ENCODE results near the gene TGFB1. TPM values are rescaled to one million over a fixed set of nuclear protein-coding genes. Genes with fewer than 3 reads are reported as not detected.

Gene TGFB1
- total and polyA plus RNA-seq, 9 of the 15 experiments (the other 6 are each of a cell fraction or from before 2014, with no cell fraction given), result 0.24 to 159 (median 17.2) TPM

- DNase-seq (ENCODE audit: extremely low read depth in 1 of 4, low spot score in 3 of 4), result no peak
- CTCF ChIA-PET (ENCODE audit: low intra/inter-chr PET ratio), result no interaction called here
- no peaks in the 10 kb centered on the region for H3K9me3 ChIP-seq (replicated peaks; ENCODE audit: control insufficient read depth, insufficient read depth, low read depth, low read length)
- no TSS peak for BruUV-seq (replicated peaks)
- TF ChIP-seq ADNP (tag; IDR thresholded peaks at IDR 0.05) (no peak), ZBTB43 (CRISPR knock-in tag; IDR thresholded peaks at IDR 0.05) (no peak), ELK3 (CRISPR knock-in tag; IDR thresholded peaks at IDR 0.05) (no peak), CTBP1 (IDR thresholded peaks at IDR 0.05; ENCODE audit: borderline replicate concordance) (no peak), NR4A1 (CRISPR knock-in tag; IDR thresholded peaks at IDR 0.05) (no peak), NR4A1 (tag; IDR thresholded peaks at IDR 0.05) (no peak), ZNF395 (CRISPR knock-in tag; IDR thresholded peaks at IDR 0.05) (no peak), ZNF197 (CRISPR knock-in tag; IDR thresholded peaks at IDR 0.05; ENCODE audit: low read depth) (no peak), GTF2E2 (tag; IDR thresholded peaks at IDR 0.05) (no peak), FOSL1 (tag; conservative IDR thresholded peaks at IDR 0.05) (no peak), RAD51 (IDR thresholded peaks at IDR 0.05; ENCODE audit: borderline replicate concordance, low read depth) (no peak), CC2D1A (IDR thresholded peaks at IDR 0.05) (no peak), ZNF778 (CRISPR knock-in tag; IDR thresholded peaks at IDR 0.05) (no peak), FOXM1 (IDR thresholded peaks at IDR 0.05; ENCODE audit: low read depth) (no peak), FOXM1 (CRISPR knock-in tag; IDR thresholded peaks at IDR 0.05; ENCODE audit: low read depth) (no peak), NR3C1 (CRISPR knock-in tag; IDR thresholded peaks at IDR 0.05) (no peak), MYC (IDR thresholded peaks at IDR 0.05; ENCODE audit: low read depth, low read length) (no peak), MYC (CRISPR knock-in tag; IDR thresholded peaks at IDR 0.05; ENCODE audit: borderline replicate concordance, low read depth) (no peak), CCAR2 (IDR thresholded peaks at IDR 0.05; ENCODE audit: low read depth, low read length) (no peak), PHF21A (IDR thresholded peaks at IDR 0.05; ENCODE audit: borderline replicate concordance, low read depth) (no peak), TGIF2 (CRISPR knock-in tag; IDR thresholded peaks at IDR 0.05) (no peak)
- WGBS (ENCODE audit: insufficient coverage, low coverage, missing lambda C conversion rate), result 95% methylated on average over 3 of the region's 4 CpGs
- H3K36me3 ChIP-seq (ENCODE audit: control insufficient read depth, insufficient read depth, low read length), result peaks cover 79% of the 10 kb centered on the region; the same call in 2 of the 3 replicates
- FAIRE-seq, result no peak
- H3K27me3 ChIP-seq (ENCODE audit: control insufficient read depth in 2 of 2, insufficient read depth in 2 of 2, low read length in 2 of 2), result no peaks in the 10 kb centered on the region
- H3K4me1 ChIP-seq (replicated peaks in 1 of 2; ENCODE audit: control insufficient read depth in 2 of 2, insufficient read depth in 2 of 2, low read length in 2 of 2), result peaks cover 24 to 36% of the 10 kb centered on the region in 2 experiments
- H4K20me1 ChIP-seq (replicated peaks; ENCODE audit: control insufficient read depth, insufficient read depth, low read length), result peaks cover 3% of the 10 kb centered on the region; the same call in 1 of the 2 replicates
- intact Hi-C loops (cut with micrococcal nuclease) (no loop called here), in situ Hi-C loops (cut with MboI) (no loop called here)
- no peak for ATAC-seq
- peaks cover 24% of the 10 kb centered on the region for H3K79me2 ChIP-seq (ENCODE audit: control insufficient read depth, insufficient read depth, low read length)
- no peak overlapping the region for H3K9ac ChIP-seq (ENCODE audit: insufficient read depth in 1 of 2, low read depth in 2 of 2, low read length in 2 of 2)
- H3K27ac ChIP-seq (ENCODE audit: extremely low read depth, low read depth, low read length), result no peak overlapping the region
- H3K4me2 ChIP-seq (ENCODE audit: insufficient read depth, low read length), result no peak overlapping the region
- no peak overlapping the region for H2AFZ ChIP-seq (ENCODE audit: low read depth, low read length)
- peaks cover 4% of the 10 kb centered on the region for H3K9me1 ChIP-seq (ENCODE audit: control insufficient read depth, insufficient read depth, low read length)
- POLR2A ChIA-PET, result interaction anchor here (0.7 kb wide), 1 partner anchor 110 kb away, joined by 3 read pairs; no protein-coding TSS in a partner anchor
- H3K4me3 ChIP-seq, result no peak overlapping the region
Measured at GRCh38 chr19:41330481-41330880, 23.2 kb downstream of the TGFB1 start.
